ENCODE results near the gene STX2.
"Not testable (repeated sequence)": the region's sequence is repeated elsewhere in the genome, so short reads cannot be mapped to it uniquely, and the experiment has no call there.

Gene STX2

DNA sequence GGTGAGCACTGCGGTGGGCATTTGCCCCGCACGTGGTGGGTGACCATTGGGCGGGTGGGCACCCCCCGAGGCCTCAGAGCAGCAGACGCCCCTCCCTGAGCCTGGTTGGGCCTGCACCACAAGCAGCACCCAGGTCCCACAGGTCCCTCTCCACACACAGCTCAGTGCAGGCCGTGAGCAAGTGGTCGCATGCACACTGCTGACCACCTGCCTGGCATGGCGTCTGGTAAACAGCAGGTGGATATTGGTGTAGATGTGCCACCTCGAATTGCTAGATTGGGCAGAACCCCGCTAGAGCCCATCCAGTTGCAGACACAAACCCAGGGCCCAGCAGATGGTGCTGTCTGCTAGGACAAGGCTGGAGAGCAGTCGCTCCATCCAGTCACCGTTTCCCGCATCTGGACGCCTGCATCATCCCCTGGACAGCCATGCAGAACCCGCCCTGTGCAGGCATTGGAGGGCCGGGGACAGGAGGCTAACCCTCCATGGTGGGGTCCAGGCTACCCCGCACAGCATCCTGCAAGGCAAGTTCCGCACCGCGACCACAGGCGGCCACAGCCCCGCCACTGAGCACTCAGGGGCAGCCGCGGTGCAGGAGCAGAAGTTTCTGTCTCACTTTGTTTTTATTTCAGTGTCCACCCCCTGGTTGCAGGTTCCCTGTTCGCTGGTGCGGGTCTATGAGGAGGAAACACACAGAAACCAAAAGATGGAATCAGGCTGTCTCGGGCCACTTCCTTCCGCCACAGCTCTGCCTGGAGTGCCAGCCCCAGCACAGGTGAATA lies 77.3 kb downstream of the STX2 start:
- DNase-seq: peak; percentile 47 to 61

DNA sequence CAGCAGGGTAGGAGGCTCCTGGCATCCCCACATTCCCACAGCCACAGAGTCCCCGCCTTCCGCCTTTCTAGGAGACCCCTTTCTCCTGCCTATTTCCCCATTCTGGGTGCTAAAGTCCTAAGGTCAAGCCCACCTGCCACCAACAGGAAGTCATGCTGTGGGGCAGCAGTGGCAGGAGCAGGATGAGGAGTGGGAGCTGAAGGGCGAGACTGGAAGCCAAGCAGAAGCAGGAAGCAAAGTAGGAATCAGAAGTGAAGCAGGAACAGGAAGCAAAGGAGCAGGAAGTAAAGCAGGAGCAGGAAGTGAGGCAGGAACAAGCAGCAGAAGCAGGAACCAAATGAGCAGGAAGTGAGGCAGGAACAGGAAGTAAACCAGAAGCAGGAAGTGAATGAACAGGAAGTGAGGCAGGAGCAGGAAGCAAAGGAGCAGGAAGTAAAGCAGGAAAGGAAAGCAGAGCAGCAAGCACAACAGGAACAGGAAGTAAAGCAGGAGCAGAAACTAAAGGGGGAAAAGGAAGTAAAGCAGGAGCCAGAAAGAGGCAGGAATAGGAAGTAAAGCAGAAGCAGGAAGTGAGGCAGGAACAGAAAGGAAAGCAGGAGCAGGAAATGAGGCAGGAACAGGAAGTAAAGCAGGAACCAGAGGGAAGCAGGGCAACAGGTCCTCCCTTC lies 84.7 kb downstream of the STX2 start:
- no peak for DNase-seq

DNA sequence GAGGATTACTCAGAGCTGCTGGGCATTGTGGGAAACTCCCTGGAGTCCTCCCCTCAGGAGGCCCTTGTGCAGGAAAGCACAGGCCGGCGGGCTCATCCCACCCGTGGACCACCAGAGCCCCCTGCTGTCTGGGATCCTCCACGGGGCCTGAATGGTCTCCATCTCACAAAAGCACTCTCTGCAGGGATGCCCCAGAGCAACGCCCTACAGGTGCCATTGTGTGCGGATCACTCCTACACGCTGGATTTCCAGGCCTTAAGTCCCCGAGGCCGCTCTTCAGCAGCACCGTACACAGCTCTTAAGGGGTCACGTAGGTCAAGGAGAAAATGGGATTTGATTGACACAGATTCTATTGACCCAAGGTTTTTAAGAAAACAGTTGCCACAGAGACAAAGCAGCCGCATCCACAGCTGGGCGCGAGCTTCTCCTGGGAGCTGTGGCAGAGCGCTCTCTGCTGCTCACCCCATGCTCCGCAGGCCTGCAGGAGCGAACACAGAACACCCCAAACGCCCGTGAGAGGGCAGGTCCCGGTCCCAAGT lies 86.3 kb downstream of the STX2 start:
- DNase-seq: no peak

DNA sequence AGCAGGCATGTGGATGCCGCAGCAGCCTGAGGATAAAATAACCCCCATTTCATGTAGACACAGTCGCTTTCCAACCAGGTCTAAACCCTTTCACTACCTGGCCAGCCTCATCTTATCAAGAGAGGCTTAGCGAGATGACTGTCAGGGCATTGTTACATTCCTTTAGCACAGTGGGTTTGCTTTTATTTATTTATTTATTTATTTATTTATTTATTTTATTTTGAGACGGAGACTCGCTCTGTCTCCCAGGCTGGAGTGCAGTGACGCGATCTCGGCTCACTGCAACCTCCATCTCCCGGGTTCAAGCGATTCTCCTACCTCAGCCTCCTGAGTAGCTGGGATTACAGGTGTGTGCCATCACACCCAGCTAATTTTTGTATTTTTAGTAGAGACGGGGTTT lies 87.0 kb downstream of the STX2 start:
- DNase-seq: not testable (repeated sequence)

DNA sequence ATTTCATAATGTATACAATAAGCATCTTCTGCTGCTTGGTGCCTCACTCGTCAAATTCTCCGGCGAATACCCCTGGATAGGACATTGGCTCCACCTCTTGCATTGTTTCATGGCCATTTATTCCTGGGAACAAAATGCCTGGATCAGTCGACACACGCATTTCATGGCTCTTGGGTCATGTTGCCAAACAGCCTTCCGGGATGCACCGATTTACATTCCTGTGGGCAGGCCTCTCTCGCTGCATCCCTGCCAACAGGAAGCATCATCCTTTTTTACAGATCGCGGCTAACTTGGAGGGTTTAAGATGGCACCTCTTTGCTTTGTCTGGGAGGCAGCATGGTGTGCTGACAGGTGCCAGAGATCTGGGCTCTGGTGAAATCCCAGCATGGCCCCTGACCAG lies 90.3 kb downstream of the STX2 start:
- no peak for DNase-seq

DNA sequence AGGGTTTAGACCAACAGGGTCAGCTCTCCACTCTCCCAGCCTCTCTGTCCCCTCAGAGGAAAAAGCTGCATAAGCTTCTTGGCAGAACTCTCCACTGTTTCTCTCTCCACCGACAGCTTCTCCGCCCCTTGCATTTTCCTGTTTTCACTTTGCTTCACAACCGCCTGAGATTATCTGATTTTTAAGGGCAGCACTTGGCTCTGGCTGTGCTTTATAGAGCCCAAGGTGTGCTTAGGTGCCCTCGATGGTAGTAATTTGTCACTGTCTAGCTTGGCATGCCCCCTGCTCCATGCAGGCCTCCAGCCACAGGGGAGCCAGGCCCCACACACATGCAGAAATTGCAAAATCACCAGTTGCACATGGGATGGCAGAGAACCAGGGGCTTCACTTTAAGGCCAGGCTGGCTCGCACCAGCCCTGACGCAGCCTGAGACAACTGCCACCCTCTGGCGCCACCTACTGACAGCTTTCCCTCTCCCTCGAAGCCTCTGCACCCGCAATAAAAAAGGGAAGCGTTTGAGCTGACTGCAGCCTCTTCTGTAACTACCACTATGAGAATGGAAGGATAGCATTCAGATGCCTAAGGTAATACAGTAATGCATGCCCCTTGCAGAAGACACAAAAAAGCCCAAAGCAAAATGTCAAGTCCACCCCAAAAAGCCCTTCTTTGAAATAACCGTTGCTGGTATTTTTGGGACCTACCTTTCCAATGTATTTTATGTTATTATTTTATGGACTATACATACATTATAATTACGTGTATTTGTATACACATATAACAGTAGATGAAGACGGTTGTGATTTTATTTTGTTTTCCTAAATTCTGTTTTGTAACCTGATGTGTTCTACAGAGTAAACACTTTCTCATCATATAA lies 90.9 kb downstream of the STX2 start:
- DNase-seq: peak; percentile 48 to 71

DNA sequence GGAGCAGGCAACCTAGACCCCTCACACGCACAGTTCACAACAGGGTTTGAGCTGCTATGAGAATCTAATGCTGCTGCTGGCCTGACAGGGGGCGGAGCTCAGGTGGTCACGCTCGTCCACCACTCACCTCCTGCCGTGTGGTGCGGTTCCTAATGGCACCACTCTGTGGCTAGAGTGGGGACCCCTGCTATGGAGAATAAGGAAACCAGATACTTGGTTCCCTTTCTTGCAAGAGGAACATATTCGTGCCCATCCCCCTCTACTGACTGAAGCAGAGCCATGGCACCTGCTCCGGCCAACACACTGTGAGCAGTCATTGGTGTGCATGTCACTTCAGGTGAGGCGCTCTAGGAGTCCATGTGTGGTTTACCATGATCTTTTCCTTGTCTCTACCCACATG lies 92.5 kb downstream of the STX2 start:
- no peak for DNase-seq

DNA sequence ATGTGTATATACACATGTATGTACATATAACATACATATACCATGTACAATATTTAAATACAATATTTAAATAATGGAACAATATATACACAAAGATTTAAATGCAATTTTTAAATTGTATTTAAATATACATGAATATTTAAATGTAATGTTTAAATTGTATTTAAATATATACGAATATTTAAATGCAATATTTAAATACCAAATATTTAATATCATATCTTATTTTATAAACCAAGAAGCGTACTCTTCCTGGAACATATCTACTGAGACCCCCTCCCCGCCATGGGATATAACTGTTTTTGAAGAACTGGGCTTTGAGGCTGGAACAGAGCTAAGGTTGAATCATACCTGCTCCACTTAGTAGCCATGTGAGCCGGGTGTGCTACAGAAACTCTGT lies 93.1 kb downstream of the STX2 start:
- DNase-seq: no peak

DNA sequence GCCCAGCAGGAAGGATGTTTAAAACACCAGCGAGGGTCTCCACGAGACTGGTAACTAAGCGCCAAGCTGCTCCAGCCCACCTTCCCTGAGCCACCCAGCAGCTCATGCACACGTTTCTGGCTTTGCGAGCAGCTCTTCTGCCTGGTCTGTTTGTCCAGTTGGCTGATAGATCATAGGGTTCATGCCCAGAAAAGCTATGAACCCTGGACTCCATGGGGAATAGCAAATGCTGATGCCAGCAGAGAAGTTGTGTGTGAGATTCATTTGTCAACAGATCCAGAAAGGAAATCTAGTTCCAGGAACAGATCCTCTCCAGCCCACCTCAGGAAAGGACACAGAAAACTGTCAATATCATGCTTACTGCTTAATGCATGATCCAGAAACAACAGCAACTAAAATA lies 94.8 kb downstream of the STX2 start:
- DNase-seq: no peak

DNA sequence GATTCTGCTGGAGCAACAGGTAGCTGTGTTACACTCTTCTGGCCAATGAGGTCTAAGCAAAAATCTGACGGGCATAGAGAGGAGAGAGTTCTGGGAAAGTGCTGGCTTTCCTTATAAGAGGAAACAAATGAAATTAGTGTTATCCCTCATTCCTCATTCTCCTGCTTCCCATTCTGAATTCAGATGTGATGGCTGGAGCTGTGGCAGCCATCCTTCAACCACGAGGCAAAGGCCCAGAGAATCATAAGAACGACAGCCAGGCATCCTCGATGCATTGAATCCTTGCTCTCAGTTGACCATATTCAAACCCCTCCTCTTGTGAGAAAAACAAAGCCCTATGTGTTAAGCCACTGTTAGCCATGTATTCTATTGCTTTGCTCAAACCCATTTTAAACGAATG lies 95.4 kb downstream of the STX2 start:
- no peak for DNase-seq

DNA sequence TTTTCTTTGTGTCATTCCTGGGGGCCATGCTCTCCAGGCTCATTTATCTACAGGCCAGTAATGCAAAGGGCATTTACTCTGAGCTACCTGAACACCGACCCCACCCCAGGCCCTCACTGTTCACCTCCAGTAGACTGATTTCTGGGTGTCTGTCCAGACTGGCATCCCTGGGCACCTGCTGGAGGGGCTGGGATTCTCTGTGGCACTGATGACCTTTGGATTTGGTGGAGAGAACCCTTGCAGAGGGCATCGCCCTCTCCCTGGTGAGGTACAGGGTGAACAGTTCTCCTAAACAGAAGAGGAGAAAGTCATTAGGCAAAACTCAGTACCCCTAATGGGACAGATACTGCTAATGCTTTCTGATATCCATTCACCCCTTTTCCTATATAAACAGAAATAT lies 95.9 kb downstream of the STX2 start:
- DNase-seq: no peak

DNA sequence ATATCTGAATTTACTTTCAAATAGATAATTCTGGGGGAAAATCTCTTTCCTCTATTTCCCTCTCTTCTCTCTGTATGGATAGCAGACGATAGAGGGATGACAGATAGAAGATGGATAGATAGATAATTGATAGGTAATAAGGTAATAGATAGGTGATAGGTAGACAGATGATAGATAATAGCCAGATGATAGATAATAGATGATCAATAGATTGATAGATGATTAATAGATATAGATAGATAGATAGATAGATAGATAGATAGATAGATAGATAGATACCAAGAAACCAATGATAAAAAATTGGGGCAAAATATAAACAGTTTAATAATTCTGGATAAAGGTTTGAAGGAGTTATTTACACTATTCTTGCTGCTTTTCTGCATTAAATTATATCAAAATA lies 96.3 kb downstream of the STX2 start:
- DNase-seq: no peak

DNA sequence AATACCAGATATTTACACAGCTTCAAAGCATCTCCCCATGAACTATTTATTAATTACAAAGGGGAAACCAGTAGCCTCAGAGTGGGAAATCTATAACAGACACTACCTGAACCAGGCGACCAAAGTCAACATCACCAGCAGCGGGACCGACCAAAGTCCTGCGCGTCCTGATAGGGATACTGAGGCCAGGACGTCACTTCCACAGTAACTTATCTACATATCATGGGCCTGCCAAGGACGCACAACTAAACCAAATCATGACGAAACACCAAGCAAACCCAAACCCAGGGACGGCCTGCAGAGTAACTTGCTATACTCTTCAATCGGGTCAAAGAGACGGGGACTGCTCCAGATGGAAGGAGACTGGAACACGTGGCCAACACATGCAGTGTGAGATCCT lies 96.9 kb downstream of the STX2 start:
- DNase-seq: no peak

All from stimulated activated CD4-positive, alpha-beta T cell treated with anti-CD3 and anti-CD28 coated beads, Interleukin-4, amount 100 ng/mL, for 4 hours (primary cell).